SK-N-SH treated with all-trans-retinoic acid at 6 μM for 48 hours (cell line): ENCODE data around the gene EHD2.

Experiments
- BACH2 ChIP-seq: fragments of 250-450 bp; sonication (Bioruptor Pico); IDR thresholded peaks from 2 replicates; pipeline ENCODE4 v1.9.0; 2021; ENCODE audit warnings: mild to moderate bottlenecking, borderline replicate concordance
- CREB5 ChIP-seq: fragments of 250-450 bp; sonication (Bioruptor Pico); IDR thresholded peaks from 2 replicates; pipeline ENCODE4 v1.5.1; 2020; ENCODE audit warnings: low read depth, mild to moderate bottlenecking, moderate library complexity
- CSRNP3 ChIP-seq: fragments of 250-450 bp; sonication (Bioruptor Pico); IDR thresholded peaks from 2 replicates; pipeline ENCODE4 v1.5.1; 2021; ENCODE audit warnings: mild to moderate bottlenecking, moderate library complexity
- ESRRG ChIP-seq: fragments of 250-450 bp; sonication (Bioruptor Pico); IDR thresholded peaks from 2 replicates; pipeline ENCODE4 v1.6.1; 2021; ENCODE audit warnings: mild to moderate bottlenecking
- PATZ1 ChIP-seq: fragments of 250-450 bp; sonication (Bioruptor Pico); IDR thresholded peaks from 2 replicates; pipeline ENCODE4 v1.8.0; 2020; ENCODE audit warnings: mild to moderate bottlenecking, moderate library complexity, borderline replicate concordance
- POU6F1 ChIP-seq: fragments of 250-450 bp; sonication (Bioruptor Pico); IDR thresholded peaks from 2 replicates; pipeline ENCODE4 v1.8.0; 2021; ENCODE audit warnings: low read depth, mild to moderate bottlenecking, moderate library complexity, borderline replicate concordance
- PPARA ChIP-seq: fragments of 250-450 bp; sonication (Bioruptor Pico); IDR thresholded peaks from 2 replicates; pipeline ENCODE4 v1.5.0; 2020; ENCODE audit warnings: mild to moderate bottlenecking, borderline replicate concordance
- RARB ChIP-seq: fragments of 250-450 bp; sonication (Bioruptor Pico); IDR thresholded peaks from 2 replicates; pipeline ENCODE4 v1.8.0; 2021; ENCODE audit warnings: mild to moderate bottlenecking, moderate library complexity
- TCF4 ChIP-seq: fragments of 250-450 bp; sonication (Bioruptor Pico); IDR thresholded peaks from 2 replicates; pipeline ENCODE4 v1.8.0; 2021; ENCODE audit warnings: mild to moderate bottlenecking, moderate library complexity, borderline replicate concordance
- ZC3H10 ChIP-seq: fragments of 250-450 bp; sonication (Bioruptor Pico); IDR thresholded peaks from 2 replicates; pipeline ENCODE4 v1.5.1; 2021; ENCODE audit warnings: mild to moderate bottlenecking, moderate library complexity
- ZFP3 ChIP-seq: fragments of 250-450 bp; sonication (Bioruptor Pico); IDR thresholded peaks from 2 replicates; pipeline ENCODE4 v1.5.0; 2020; ENCODE audit warnings: mild to moderate bottlenecking, moderate library complexity
- ZFP30 ChIP-seq: fragments of 450-650 bp; formaldehyde crosslinking; IDR thresholded peaks from 2 replicates; pipeline ENCODE4 v1.5.0; 2022; ENCODE audit warnings: mild to moderate bottlenecking, moderate library complexity
- ZNF565 ChIP-seq: fragments of 450-650 bp; formaldehyde crosslinking; conservative IDR thresholded peaks from 2 replicates; pipeline ENCODE4 v1.5.0; 2020; ENCODE audit warnings: low read depth, mild to moderate bottlenecking, moderate library complexity
- ZNF8 ChIP-seq: fragments of 450-650 bp; formaldehyde crosslinking; IDR thresholded peaks from 2 replicates; pipeline ENCODE4 v1.5.0; 2020; ENCODE audit warnings: mild to moderate bottlenecking, moderate library complexity

- TF ChIP-seq PATZ1 (CRISPR knock-in tag), result no peak
- no peak for TF ChIP-seq ZFP30 (CRISPR knock-in tag)
- no peak for TF ChIP-seq ZFP3 (CRISPR knock-in tag)
- TF ChIP-seq POU6F1, result no peak
- TF ChIP-seq ZC3H10 (CRISPR knock-in tag), result no peak
- no peak for TF ChIP-seq BACH2
- TF ChIP-seq PPARA, result no peak
- no peak for TF ChIP-seq TCF4
- TF ChIP-seq CREB5, result no peak
- no peak for TF ChIP-seq RARB (CRISPR knock-in tag)
- no peak for TF ChIP-seq ZNF8 (CRISPR knock-in tag)
- no peak for TF ChIP-seq ESRRG (CRISPR knock-in tag)
- TF ChIP-seq CSRNP3 (CRISPR knock-in tag), result no peak
- TF ChIP-seq ZNF565 (CRISPR knock-in tag), result no peak
These were observed 12.1 kb upstream of the EHD2 start for GRCh38 chr19:47700934-47701716.
